ENCODE measurements around the gene SLC9A3. TPM values are rescaled to one million over a fixed set of nuclear protein-coding genes. Genes with fewer than 3 reads are reported as not detected.

Gene SLC9A3
- total and polyA plus RNA-seq, 8 donors: 0.60 to 1.9 (median 0.95) TPM

DNA sequence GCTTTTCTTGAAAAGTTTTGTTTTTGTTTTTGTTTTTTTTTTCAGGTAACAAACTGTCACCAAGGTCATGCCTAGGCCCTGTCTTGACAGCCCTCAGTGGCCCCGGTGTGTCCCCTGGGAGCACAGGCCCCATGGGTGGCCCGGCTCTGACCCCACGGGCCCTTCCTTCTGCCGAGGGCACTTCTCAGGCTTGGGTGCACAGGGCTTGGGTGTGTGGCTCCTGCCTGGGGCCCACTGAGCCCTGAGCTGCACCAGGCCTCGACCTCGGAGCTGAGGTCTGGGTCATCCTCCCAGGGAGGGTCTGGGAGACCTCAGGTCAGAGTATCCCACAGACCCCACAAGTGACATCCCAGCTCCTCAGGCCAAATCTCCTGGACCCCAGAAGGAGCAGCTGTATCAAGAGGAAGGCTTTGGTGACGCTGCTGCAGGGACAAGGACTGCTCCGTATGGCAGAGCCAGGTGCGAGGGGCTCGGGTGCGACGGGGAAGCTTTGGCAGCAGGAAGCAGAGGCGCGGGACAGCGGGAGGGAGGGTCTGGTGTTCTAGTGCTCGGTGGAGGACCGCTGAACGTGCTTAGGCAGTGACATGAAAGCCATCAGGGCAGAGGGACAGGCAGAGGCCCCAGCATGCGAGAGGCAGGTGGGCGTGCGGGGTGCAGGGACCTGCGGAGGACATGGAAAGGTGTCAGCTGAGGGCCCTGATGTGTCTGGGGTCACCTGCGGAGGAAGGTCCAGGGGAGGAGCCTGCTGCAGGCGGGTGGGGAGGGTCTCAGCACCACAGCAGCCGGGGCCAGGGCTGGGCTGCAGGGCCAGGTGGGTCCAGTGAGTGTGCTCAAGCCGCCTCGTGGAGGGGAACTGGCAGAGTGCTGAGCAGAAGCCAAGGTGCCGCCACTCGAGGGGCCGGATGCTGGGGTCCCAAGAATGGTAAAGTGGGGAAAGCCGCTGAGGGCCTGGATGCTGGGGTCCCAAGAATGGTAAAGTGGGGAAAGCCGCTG is 18.4 kb upstream of the SLC9A3 start:
- Histone ChIP-seq H3K27ac (no peak overlapping the region), H3K4me1 (peaks cover 0 to 2% (median 0%) of the 10 kb centered on the region in 3 donors), H3K9me3 (no peaks in the 10 kb centered on the region), H3K36me3 (no peaks in the 10 kb centered on the region), H3K27me3 (no peaks in the 10 kb centered on the region), H3K4me3 (no peak overlapping the region)
- no peak for FAIRE-seq
- peak in 5 of 6 donors; percentile 1 to 53 (median 21) for DNase-seq
- intact Hi-C loops (cut with DNase I): no loop called here
- ATAC-seq: no peak
- TF ChIP-seq, protein P1, sequence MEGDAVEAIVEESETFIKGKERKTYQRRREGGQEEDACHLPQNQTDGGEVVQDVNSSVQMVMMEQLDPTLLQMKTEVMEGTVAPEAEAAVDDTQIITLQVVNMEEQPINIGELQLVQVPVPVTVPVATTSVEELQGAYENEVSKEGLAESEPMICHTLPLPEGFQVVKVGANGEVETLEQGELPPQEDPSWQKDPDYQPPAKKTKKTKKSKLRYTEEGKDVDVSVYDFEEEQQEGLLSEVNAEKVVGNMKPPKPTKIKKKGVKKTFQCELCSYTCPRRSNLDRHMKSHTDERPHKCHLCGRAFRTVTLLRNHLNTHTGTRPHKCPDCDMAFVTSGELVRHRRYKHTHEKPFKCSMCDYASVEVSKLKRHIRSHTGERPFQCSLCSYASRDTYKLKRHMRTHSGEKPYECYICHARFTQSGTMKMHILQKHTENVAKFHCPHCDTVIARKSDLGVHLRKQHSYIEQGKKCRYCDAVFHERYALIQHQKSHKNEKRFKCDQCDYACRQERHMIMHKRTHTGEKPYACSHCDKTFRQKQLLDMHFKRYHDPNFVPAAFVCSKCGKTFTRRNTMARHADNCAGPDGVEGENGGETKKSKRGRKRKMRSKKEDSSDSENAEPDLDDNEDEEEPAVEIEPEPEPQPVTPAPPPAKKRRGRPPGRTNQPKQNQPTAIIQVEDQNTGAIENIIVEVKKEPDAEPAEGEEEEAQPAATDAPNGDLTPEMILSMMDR (IDR thresholded peaks at IDR 0.05): no peak
- WGBS, 2 donors: 82 to 85% methylated on average over 32 of the region's 32 CpGs

DNA sequence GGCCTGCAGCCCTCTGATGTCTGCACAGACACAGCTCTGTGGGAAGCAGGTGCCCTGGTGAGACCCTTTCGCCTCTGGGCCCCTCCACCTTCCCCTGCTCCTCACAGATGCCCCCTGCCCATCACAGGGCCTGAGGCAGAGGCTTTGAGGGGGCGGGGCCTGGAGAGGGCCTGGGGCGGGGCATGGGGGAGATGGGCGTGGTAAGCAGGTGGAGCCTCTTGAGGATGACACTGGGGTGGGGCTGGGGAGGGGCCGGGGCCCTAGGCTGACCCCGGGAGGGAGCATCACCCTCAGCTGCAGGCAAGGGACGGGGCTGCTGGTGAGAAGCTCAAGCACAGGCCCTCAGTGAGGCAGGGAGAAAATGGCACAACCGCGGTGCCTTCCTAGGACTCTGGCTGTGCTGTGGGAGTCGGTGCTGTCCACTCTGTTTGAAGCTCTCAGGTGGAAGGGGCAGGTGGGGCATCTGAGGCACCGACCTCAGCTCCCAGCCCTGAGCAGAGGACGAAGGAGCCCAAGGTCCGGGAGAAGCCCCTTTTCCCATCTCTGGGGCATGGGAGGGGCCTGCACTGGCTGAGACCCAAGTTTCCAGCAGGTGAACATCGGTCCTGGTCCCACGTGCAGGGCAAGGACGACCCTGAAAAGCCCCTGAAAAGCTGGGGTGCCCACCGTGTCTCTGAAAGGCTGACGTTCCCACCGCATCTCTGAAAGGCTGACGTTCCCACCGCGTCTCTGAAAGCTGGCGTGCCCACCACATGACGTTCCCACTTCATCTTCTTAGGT is 17.5 kb upstream of the SLC9A3 start:
- intact Hi-C loops (cut with DNase I): no loop called here
- H3K27ac ChIP-seq: no peak overlapping the region
- FAIRE-seq (no peak), DNase-seq (peak in 5 of 6 donors; percentile 0 to 44 (median 21)), ATAC-seq (no peak)
- H3K4me1 ChIP-seq: peaks cover 0 to 2% (median 0%) of the 10 kb centered on the region in 3 donors
- H3K4me3 ChIP-seq: no peak overlapping the region
- no peaks in the 10 kb centered on the region for H3K27me3 ChIP-seq
- TF ChIP-seq, protein P1 (IDR thresholded peaks at IDR 0.05): no peak
- no peaks in the 10 kb centered on the region for H3K36me3 ChIP-seq
- 64 to 72% methylated on average over 23 to 24 of the region's 24 CpGs for WGBS, 2 donors
- H3K9me3 ChIP-seq: no peaks in the 10 kb centered on the region

DNA sequence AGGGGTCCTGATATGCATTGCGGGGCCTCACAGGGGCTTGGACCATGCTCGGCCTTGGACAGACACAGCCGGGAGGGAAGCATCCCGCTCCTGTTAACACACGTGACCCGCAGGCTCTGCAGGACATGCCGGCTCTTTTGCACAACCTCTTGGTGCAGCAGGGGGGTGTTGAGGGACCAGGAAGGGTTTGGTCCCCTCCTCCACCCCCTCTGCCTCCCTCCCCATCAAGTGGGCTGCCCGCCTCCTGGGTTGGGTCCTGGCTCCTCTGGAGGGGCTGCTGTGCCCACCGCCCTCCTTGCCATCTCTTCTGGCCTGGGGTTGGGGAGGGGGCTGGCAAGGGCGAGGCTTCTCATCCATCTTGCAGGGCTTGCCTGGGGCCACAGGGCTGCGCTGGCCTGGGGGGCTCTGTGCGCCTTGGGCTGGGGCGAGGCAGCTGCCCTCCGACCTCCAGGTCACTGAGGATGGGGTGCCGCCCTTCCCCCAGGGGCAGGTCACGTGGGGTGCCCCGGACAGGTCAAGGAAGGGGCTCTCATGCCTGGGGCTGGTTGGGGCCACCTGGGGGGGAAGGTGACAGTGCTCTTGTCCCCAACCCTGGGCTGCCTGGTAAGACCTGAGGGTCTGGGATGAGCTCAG is 16.8 kb upstream of the SLC9A3 start:
- DNase-seq (peak in 4 of 6 donors; percentile 10 to 68 (median 38)), FAIRE-seq (no peak), ATAC-seq (no peak)
- no peak overlapping the region for H3K4me3 ChIP-seq
- 58 to 59% methylated on average over 17 of the region's 17 CpGs for WGBS, 2 donors
- H3K36me3 ChIP-seq: no peaks in the 10 kb centered on the region
- H3K9me3 ChIP-seq: no peaks in the 10 kb centered on the region
- TF ChIP-seq, protein P1 (IDR thresholded peaks at IDR 0.05): no peak
- no peak overlapping the region for H3K27ac ChIP-seq
- no peaks in the 10 kb centered on the region for H3K27me3 ChIP-seq
- H3K4me1 ChIP-seq: peaks cover 0 to 2% (median 0%) of the 10 kb centered on the region in 3 donors
- intact Hi-C loops (cut with DNase I): no loop called here

DNA sequence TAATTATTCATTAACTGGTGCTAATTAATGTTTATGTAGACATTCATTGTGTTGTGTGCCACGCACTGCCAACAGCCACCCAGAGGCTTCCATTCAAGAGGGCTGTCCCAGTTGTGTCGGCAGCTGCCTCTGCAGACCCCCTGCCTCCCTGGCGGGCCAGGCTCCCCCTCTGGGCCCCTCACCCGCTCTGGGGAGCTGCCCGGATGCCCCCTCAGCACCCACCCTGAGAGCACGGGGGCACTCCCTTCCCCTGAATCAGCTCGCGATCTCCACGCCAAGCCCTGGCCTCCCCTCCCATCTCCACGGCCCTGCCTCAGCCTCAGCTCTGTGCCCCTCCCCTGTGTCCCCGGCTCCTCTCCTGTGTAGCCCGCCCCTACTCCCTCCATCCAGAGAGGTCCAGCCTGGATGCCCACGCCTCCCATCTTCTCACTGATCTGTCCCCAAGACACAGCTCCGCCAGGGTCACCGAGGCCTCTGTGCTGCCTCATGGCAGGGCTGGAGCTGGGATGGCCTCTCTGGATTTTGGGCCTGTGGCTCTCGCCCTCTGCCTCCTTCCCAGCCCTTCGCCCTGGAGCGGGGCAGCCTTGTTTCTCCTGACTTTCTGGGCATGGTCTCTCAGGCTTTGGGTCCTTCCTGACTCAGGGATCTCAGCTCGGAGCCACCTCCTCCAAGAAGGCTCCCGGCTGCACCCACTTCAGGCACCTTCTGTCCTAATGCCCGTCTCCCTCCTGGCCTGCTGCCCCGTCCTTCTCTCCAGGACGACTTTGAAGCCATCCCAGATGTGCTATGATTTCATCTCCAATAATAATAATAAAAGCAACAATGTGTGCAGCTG is 16.0 kb upstream of the SLC9A3 start:
- ATAC-seq: peak in 2 of 4 donors; percentile 34 to 59
- 41 to 46% methylated on average over 21 to 23 of the region's 23 CpGs for WGBS, 2 donors
- H3K4me3 ChIP-seq: no peak overlapping the region
- H3K27me3 ChIP-seq: no peaks in the 10 kb centered on the region
- TF ChIP-seq, protein P1 (IDR thresholded peaks at IDR 0.05): no peak
- H3K36me3 ChIP-seq: no peaks in the 10 kb centered on the region
- intact Hi-C loops (cut with DNase I): no loop called here
- DNase-seq: peak in 3 of 6 donors; percentile 0 to 52 (median 22)
- H3K27ac ChIP-seq: no peak overlapping the region
- peaks cover 0 to 2% (median 0%) of the 10 kb centered on the region in 3 donors for H3K4me1 ChIP-seq
- no peaks in the 10 kb centered on the region for H3K9me3 ChIP-seq
- no peak for FAIRE-seq

Data from pancreas (tissue), 10 donors.